ENCODE results near the gene TXNIP.
A peak's percentile ranks its signal among the peaks of the same experiment; 100 is the strongest.

The TXNIP gene

GRCh38 chr1:145978854-145979745 is 17.3 kb downstream of the TXNIP start:
- Histone ChIP-seq H3K9me3 (ENCODE audit: insufficient read depth, low read length) (no peaks in the 10 kb centered on the region), H3K27ac (ENCODE audit: low read length) (peak overlapping the region; percentile 92), H3K36me3 (replicated peaks; ENCODE audit: low read depth, low read length) (no peaks in the 10 kb centered on the region), H3K4me2 (ENCODE audit: low read length) (peak overlapping the region; percentile 85), H3K4me1 (ENCODE audit: low read length) (peaks cover 51% of the 10 kb centered on the region), H4K20me1 (ENCODE audit: insufficient read depth, low read length) (no peaks in the 10 kb centered on the region), H3K4me3 (ENCODE audit: low read length) (peak overlapping the region; percentile 59), H3K79me2 (ENCODE audit: low read length) (no peaks in the 10 kb centered on the region), H3K27me3 (ENCODE audit: low read depth, low read length) (no peaks in the 10 kb centered on the region), H3K9ac (ENCODE audit: low read length) (peak overlapping the region; percentile 73), H2AFZ (ENCODE audit: low read depth, low read length) (no peak overlapping the region; the same call in 1 of the 2 replicates)
- TF ChIP-seq EZH2phosphoT487 (IDR thresholded peaks at IDR 0.05; ENCODE audit: low read depth) (no peak), CTCF (IDR thresholded peaks at IDR 0.05; ENCODE audit: low read depth, low read length) (peak; percentile 55)

- no peaks in the 10 kb centered on the region for H4K20me1 ChIP-seq (ENCODE audit: insufficient read depth, low read length)
- peak overlapping the region; percentile 92 for H3K27ac ChIP-seq (ENCODE audit: low read length)
- no peaks in the 10 kb centered on the region for H3K27me3 ChIP-seq (ENCODE audit: low read depth, low read length)
- no peaks in the 10 kb centered on the region for H3K79me2 ChIP-seq (ENCODE audit: low read length)
- no peak for TF ChIP-seq CTCF (IDR thresholded peaks at IDR 0.05; ENCODE audit: low read depth, low read length)
- TF ChIP-seq EZH2phosphoT487 (IDR thresholded peaks at IDR 0.05; ENCODE audit: low read depth) = no peak
- H3K36me3 ChIP-seq (replicated peaks; ENCODE audit: low read depth, low read length) = no peaks in the 10 kb centered on the region
- H2AFZ ChIP-seq (ENCODE audit: low read depth, low read length) = no peak overlapping the region
- H3K9ac ChIP-seq (ENCODE audit: low read length) = peak overlapping the region; percentile 73
- no peaks in the 10 kb centered on the region for H3K9me3 ChIP-seq (ENCODE audit: insufficient read depth, low read length)
- peak overlapping the region; percentile 59 for H3K4me3 ChIP-seq (ENCODE audit: low read length)
- H3K4me1 ChIP-seq (ENCODE audit: low read length) = peaks cover 48% of the 10 kb centered on the region
- H3K4me2 ChIP-seq (ENCODE audit: low read length) = peak overlapping the region; percentile 85
These were observed 17.9 kb downstream of the TXNIP start for GRCh38 chr1:145978471-145978853.

- Histone ChIP-seq H3K27me3 (ENCODE audit: low read depth, low read length) (no peaks in the 10 kb centered on the region), H3K27ac (ENCODE audit: low read length) (peak overlapping the region; percentile 92), H4K20me1 (ENCODE audit: insufficient read depth, low read length) (no peaks in the 10 kb centered on the region), H3K4me1 (ENCODE audit: low read length) (peaks cover 41% of the 10 kb centered on the region), H3K36me3 (replicated peaks; ENCODE audit: low read depth, low read length) (no peaks in the 10 kb centered on the region), H3K4me2 (ENCODE audit: low read length) (peak overlapping the region; percentile 85), H3K4me3 (ENCODE audit: low read length) (peak overlapping the region; percentile 59), H3K79me2 (ENCODE audit: low read length) (no peaks in the 10 kb centered on the region), H3K9ac (ENCODE audit: low read length) (peak overlapping the region; percentile 73), H3K9me3 (ENCODE audit: insufficient read depth, low read length) (no peaks in the 10 kb centered on the region), H2AFZ (ENCODE audit: low read depth, low read length) (0 out of 2 replicates have a peak overlapping the region, but pooled peaks have one; percentile 5)
- TF ChIP-seq EZH2phosphoT487 (IDR thresholded peaks at IDR 0.05; ENCODE audit: low read depth) (no peak), CTCF (IDR thresholded peaks at IDR 0.05; ENCODE audit: low read depth, low read length) (peak; percentile 96)
These were observed 18.6 kb downstream of the TXNIP start for GRCh38 chr1:145977486-145978470.

Data from OCI-LY3 (cell line).